HepG2 (cell line): ENCODE measurements around the gene ZNF740. TPM values are rescaled to one million over a fixed set of nuclear protein-coding genes. Genes with fewer than 3 reads are reported as not detected.

ENCODE experiments used
- ARID3A ChIP-seq: IDR thresholded peaks from 2 replicates; pipeline ENCODE4 v1.6.1; 2012; ENCODE audit warnings: low read depth, low read length, improper control_type of control experiment
- FOXP1 ChIP-seq, 2 experiments: fragments of 450-650 bp in 1 of 2; IDR thresholded peaks; 2 replicates each; pipeline ENCODE4 v1.6.1; 2017 to 2018; ENCODE audit warnings: antibody characterized with exemption in 1 of 2
- GATAD1 ChIP-seq: IDR thresholded peaks from 2 replicates; pipeline ENCODE4 v1.6.1; 2016; ENCODE audit warnings: missing genetic modification reagents, missing compliant biosample characterization
- IKZF1 ChIP-seq: fragments of 450-650 bp; IDR thresholded peaks from 2 replicates; pipeline ENCODE4 v1.7.1; 2016
- IKZF5 ChIP-seq: IDR thresholded peaks from 2 replicates; pipeline ENCODE4 v1.6.1; 2018; ENCODE audit warnings: missing genetic modification reagents, mild to moderate bottlenecking, missing compliant biosample characterization
- JARID2 ChIP-seq: sonication (generic); formaldehyde crosslinking; IDR thresholded peaks from 2 replicates; pipeline ENCODE4 v1.8.1; 2023; ENCODE audit warnings: missing genetic modification reagents, inconsistent platforms; ENCODE audit not compliant: insufficient replicate concordance
- MTERF4 ChIP-seq: sonication (generic); formaldehyde crosslinking; IDR thresholded peaks from 2 replicates; pipeline ENCODE4 v1.8.0; 2023; ENCODE audit warnings: mild to moderate bottlenecking, missing genetic modification reagents
- PPARG ChIP-seq: conservative IDR thresholded peaks from 2 replicates; pipeline ENCODE4 v1.6.1; 2016; ENCODE audit warnings: missing biosample characterization, missing genetic modification reagents
- SMAD3 ChIP-seq: sonication (generic); formaldehyde crosslinking; IDR thresholded peaks from 2 replicates; pipeline ENCODE4 v1.4.0; 2020; ENCODE audit warnings: missing genetic modification reagents
- SRY ChIP-seq: sonication (generic); formaldehyde crosslinking; IDR thresholded peaks from 2 replicates; pipeline ENCODE4 v1.8.0; 2022; ENCODE audit warnings: mild to moderate bottlenecking, missing genetic modification reagents
- TAF1 ChIP-seq: sonication (generic); formaldehyde crosslinking; IDR thresholded peaks from 2 replicates; pipeline ENCODE4 v1.4.0; 2020; ENCODE audit warnings: missing genetic modification reagents
- TCF7 ChIP-seq: sonication (generic); IDR thresholded peaks from 2 replicates; pipeline ENCODE4 v1.6.1; 2016; ENCODE audit warnings: antibody characterized with exemption, low read depth
- U2AF1 ChIP-seq: fragments of 200-400 bp; formaldehyde crosslinking; optimal IDR thresholded peaks from 2 replicates; pipeline ENCODE3; 2017; ENCODE audit warnings: mild to moderate bottlenecking, low read depth, low read length
- ZBTB25 ChIP-seq: IDR thresholded peaks from 2 replicates; pipeline ENCODE4 v1.6.1; 2018; ENCODE audit warnings: missing genetic modification reagents
- ZNF317 ChIP-seq: sonication (generic); formaldehyde crosslinking; IDR thresholded peaks from 2 replicates; pipeline ENCODE4 v1.5.0; 2020; ENCODE audit warnings: mild to moderate bottlenecking, missing genetic modification reagents
- ZNF430 ChIP-seq: sonication (generic); formaldehyde crosslinking; IDR thresholded peaks from 2 replicates; pipeline ENCODE4 v1.9.0; 2021; ENCODE audit warnings: mild to moderate bottlenecking, missing genetic modification reagents
- ZNF567 ChIP-seq: sonication (generic); formaldehyde crosslinking; IDR thresholded peaks from 2 replicates; pipeline ENCODE4 v1.8.1; 2023; ENCODE audit warnings: mild to moderate bottlenecking, missing genetic modification reagents, borderline replicate concordance
- ZNF850 ChIP-seq: sonication (generic); formaldehyde crosslinking; conservative IDR thresholded peaks from 2 replicates; pipeline ENCODE4 v1.9.0; 2021; ENCODE audit warnings: mild to moderate bottlenecking, missing genetic modification reagents
- polyA plus RNA-seq, 8 experiments: library from polyadenylated mRNA; depleted of rRNA in 3 of 8; stranded (reverse) in 7 of 8; unstranded in 1 of 8; fragments of >200 nt; fragmentation: Illumina TruSeq in 4 of 8; extraction: Trizol in 4 of 8; gene quantifications; 2 replicates each; pipeline versions ENCODE4 v1.2.1 to v1.2.3, GENCODE V29; 2011 to 2016; ENCODE audit warnings: low read depth in 4 of 8, missing spikeins in 1 of 8, mixed read lengths in 1 of 8; ENCODE audit not compliant: insufficient read depth in 1 of 8
- total RNA-seq, 5 experiments: library from RNA; depleted of rRNA; stranded (reverse); fragments of >200 nt; fragmentation: Illumina TruSeq; extraction: Trizol; gene quantifications; 2 replicates each; pipeline ENCODE4 v1.2.3, GENCODE V29; 2016; ENCODE audit warnings: low read depth in 1 of 5
- TF ChIP-seq, protein P1 (sequence below): sonication (generic); formaldehyde crosslinking; IDR thresholded peaks from 2 replicates; pipeline ENCODE4 v1.4.0; 2020; ENCODE audit warnings: missing genetic modification reagents, borderline replicate concordance
- TF ChIP-seq, protein P2 (sequence below): sonication (generic); formaldehyde crosslinking; IDR thresholded peaks from 2 replicates; pipeline ENCODE4 v1.8.0; 2022; ENCODE audit warnings: missing genetic modification reagents, low read depth, mild to moderate bottlenecking, borderline replicate concordance

The ZNF740 gene
- total and polyA plus RNA-seq, 2 of the 13 experiments (the other 11 are each of a cell fraction or from before 2014, with no cell fraction given) = 16.9 to 19.0 TPM

DNA sequence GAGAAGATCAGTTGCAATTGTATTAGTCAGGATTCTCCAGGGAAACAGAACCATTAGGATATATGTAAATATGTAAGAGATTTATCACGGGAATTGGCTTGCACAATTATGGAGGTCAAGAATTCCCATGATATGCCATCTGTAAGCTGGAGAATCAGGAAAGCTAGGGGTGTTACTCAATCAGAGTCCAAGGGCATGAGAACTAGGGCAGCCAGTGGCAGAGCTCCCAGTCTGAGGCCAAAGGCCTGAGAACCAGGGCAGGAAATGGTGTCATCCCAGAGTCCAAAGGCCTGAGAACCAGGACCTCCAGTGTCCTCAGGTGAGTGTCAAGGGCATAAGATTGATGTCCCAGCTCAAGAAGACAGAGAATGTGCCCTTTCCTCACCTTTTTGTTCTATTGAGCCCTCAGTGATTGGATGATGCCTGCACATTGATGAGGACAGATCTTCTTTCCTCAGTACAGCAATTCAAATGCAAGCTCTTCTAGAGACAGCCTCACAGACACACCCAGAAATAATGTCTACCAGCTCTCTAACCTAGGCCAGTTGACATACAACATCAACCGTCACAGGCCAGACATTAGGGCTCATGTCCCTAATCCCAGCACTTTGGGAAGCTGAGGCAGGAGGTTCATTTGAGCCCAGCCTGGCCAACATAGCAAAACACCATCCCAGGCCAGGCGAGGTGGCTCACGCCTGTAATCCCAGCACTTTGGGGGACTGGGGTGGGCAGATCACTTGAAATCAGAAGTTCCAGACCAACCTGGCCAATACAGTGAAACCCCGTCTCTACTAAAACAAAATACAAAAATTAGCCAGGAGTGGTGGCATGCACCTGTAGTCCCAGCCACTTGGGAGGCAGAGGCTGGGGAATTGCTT is 34.9 kb upstream of the ZNF740 start (continued):
- TF ChIP-seq ARID3A (peak; percentile 74), PPARG (CRISPR knock-in tag) (peak; percentile 87), ZNF850 (CRISPR knock-in tag) (no peak), MTERF4 (CRISPR knock-in tag) (no peak), TCF7 (no peak), ZNF430 (no peak), SRY (CRISPR knock-in tag) (no peak), ZNF317 (CRISPR knock-in tag) (0 out of 2 replicates have a peak, but pooled peaks have one; percentile 56), IKZF5 (CRISPR knock-in tag) (peak; percentile 31; the same call in 1 of the 2 replicates), GATAD1 (no peak), SMAD3 (CRISPR knock-in tag) (no peak), U2AF1 (no peak), JARID2 (CRISPR knock-in tag) (no peak), TAF1 (CRISPR knock-in tag) (no peak), FOXP1 (IDR thresholded peaks at IDR 0.05) (no peak), FOXP1 (CRISPR knock-in tag; IDR thresholded peaks at IDR 0.05) (peak; percentile 37; the same call in 1 of the 2 replicates), ZNF567 (CRISPR knock-in tag) (no peak), ZBTB25 (CRISPR knock-in tag) (no peak), IKZF1 (no peak)
- TF ChIP-seq, protein P1, sequence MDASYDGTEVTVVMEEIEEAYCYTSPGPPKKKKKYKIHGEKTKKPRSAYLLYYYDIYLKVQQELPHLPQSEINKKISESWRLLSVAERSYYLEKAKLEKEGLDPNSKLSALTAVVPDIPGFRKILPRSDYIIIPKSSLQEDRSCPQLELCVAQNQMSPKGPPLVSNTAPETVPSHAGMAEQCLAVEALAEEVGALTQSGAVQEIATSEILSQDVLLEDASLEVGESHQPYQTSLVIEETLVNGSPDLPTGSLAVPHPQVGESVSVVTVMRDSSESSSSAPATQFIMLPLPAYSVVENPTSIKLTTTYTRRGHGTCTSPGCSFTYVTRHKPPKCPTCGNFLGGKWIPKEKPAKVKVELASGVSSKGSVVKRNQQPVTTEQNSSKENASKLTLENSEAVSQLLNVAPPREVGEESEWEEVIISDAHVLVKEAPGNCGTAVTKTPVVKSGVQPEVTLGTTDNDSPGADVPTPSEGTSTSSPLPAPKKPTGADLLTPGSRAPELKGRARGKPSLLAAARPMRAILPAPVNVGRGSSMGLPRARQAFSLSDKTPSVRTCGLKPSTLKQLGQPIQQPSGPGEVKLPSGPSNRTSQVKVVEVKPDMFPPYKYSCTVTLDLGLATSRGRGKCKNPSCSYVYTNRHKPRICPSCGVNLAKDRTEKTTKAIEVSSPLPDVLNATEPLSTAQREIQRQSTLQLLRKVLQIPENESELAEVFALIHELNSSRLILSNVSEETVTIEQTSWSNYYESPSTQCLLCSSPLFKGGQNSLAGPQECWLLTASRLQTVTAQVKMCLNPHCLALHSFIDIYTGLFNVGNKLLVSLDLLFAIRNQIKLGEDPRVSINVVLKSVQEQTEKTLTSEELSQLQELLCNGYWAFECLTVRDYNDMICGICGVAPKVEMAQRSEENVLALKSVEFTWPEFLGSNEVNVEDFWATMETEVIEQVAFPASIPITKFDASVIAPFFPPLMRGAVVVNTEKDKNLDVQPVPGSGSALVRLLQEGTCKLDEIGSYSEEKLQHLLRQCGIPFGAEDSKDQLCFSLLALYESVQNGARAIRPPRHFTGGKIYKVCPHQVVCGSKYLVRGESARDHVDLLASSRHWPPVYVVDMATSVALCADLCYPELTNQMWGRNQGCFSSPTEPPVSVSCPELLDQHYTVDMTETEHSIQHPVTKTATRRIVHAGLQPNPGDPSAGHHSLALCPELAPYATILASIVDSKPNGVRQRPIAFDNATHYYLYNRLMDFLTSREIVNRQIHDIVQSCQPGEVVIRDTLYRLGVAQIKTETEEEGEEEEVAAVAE (CRISPR knock-in tag) = no peak
- TF ChIP-seq, protein P2, sequence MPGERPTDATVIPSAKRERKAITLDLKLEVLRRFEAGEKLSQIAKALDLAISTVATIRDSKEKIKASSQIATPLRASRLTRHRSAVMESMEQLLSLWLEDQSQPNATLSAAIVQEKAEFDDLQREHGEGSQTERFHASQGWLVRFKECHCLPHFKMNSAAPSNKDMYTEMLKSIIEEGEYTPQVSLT (CRISPR knock-in tag) = no peak
